GM21576 (cell line): ENCODE measurements around the gene LDHA.

Experiments
- ATAC-seq: cut with Tn5 transposase; IDR thresholded peaks from one replicate; pipeline ENCODE4 v1.9.1; 2021; ENCODE audit warnings: mild to moderate bottlenecking, moderate library complexity; ENCODE audit not compliant: unreplicated experiment

The LDHA gene

DNA sequence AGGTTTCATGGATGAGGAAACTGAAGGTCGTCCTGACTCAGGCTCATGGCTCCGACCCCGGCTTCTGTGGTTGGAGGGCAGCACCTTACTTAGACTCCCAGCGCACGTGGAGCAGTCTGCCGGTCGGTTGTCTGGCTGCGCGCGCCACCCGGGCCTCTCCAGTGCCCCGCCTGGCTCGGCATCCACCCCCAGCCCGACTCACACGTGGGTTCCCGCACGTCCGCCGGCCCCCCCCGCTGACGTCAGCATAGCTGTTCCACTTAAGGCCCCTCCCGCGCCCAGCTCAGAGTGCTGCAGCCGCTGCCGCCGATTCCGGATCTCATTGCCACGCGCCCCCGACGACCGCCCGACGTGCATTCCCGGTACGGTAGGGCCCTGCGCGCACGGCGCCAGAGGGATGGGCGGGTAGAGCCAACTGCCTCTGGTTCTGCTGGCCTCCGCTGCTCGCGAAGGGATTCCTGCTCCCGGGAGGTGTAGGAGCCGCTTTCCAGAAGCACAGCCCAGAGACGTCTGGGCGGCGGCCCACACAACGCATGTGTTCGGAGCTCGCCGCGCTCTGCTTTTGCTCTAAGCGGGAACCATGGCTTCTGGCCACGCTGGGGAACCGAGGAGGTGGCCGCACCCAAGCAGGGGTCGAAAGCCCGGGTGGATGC is at the start of gene LDHA:
LDHA (plus strand) TSS at position 289 of the 653 bp plus-strand sequence. CDS start 2,280 bp downstream, outside the sequence.
- peak; percentile 69 for ATAC-seq

DNA sequence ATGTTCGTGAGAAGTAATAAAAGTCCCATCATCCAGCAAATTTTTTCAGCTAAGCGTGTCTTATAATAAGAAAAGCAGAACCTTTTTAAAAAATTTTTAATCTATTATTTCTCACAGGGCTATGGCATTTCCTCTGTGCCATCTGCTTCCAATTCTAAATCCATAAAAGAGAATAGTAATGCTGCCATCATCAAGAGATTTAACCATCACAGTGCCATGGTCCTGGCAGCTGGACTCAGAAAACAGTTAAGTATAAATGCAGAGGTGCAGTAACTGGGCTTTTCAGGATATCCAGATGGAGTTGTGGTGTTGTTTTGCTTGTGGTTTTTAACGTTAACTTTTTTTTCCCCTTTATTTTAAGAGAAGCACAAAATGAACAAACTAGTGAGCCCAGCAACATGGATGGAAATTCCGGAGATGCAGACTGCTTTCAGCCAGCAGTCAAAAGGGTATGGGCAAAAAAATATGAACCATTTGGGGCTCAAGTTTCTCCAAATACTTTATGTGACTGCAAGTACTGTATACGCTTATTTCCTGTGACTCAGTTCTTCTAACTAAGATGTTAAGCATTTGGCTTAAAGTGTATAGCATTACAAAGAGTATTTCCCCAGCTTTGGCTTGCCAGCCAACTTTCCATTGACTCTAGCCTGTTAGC is 46.8 kb upstream of the LDHA start:
- no peak for ATAC-seq

GRCh38 chr11:18352581-18352980 is 41.8 kb upstream of the LDHA start:
- ATAC-seq = no peak

DNA sequence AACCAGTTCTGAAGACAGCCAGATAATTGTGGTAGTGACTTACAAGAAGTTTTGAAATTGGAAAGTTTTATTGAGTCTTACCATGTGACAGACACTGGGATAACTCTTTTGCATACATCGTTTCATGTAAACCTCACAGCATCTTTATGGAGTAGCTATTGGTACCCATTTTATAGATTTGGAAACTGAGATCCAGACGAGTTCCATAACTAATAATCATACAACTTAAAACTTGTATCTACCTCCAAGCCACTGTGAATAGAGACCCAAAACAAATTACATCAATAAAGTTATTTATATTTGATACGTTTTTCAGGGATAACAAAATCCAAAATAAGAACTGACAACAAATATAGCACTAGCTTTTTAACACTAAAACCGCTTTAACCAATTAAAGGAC is 35.7 kb upstream of the LDHA start:
- no peak for ATAC-seq

DNA sequence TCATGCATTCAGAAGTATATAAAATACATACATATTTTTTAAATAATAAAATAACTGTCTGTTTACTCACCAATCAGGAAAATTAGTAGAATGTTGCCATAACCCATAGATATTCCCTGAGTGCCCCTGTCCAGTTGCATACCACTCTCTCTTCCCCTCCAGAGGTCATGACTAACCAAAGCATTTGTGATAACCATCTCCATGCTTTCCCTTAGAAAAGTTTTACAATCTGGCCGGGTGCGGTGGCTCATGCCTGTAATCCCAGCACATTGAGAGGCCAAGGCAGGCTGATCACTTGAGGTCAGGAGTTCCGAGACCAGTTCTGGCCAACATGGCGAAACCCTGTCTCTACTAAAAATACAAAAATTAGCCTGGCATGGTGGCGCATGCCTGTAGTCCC is 33.2 kb upstream of the LDHA start:
- no peak for ATAC-seq

- ATAC-seq = no peak
These were observed 29.8 kb upstream of the LDHA start for GRCh38 chr11:18364495-18365073.

- no peak for ATAC-seq
These were observed 28.6 kb upstream of the LDHA start for GRCh38 chr11:18365741-18366140.

- no peak for ATAC-seq
These were observed 28.1 kb upstream of the LDHA start for GRCh38 chr11:18366286-18366685.

GRCh38 chr11:18367431-18367830 is 26.9 kb upstream of the LDHA start:
- no peak for ATAC-seq

DNA sequence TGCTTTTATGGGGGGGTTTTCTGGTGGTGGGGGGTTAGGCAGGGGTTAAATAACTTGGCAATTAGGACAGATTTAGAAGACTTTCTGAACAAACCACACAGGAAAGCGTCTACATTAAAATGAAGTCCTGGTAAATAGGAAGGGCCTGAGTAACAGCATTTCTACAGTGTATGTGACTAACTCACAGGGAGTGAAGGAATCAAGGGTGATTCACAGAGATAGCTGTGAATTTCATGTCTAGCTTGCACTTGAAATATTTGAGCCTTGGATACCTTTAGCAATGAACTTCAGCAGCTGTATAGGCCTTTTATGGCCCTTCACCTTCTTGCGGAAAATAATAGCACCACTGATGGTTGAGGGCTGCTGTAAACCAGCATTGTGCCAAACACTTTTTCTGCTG is 26.1 kb upstream of the LDHA start:
- no peak for ATAC-seq

DNA sequence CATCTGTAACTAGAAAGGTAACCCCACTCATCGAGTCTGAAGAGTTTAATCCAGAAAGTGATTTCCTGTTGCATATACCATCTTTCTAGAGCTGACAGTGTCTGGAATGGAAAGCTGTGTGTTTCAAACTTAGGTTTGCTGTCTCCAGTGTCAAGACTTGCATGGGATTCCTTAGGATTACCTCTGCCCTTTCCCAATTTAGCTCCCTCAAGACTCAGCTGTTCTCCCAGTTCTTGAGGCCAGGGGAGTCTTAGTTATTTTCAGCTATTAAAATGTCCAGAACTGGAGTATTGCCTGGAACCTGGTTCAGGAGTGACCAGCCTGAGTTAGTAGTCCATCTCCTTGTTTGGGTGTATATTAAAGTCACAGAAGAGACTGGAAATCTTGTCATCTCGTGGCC is 25.0 kb upstream of the LDHA start:
- no peak for ATAC-seq

- ATAC-seq = no peak
These were observed 23.1 kb upstream of the LDHA start for GRCh38 chr11:18371279-18371678.

DNA sequence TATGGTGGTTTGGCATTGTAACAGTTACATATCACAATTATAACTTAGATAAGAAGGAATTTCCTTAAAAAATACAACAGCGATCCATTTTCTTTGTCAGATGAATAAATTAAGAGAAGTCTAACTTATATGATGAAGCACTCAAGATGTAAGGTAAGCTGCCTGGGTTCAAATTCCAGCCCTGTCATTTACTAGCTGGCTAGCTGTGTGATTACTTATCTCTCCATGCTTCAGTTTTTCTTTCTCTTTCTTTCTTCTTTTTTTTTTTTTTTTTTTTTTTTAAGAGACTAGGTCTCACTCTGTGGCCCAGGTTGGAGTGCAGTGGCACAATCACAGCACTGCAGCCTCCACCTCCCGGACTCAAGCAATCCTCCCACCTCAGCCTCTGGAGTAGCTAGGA is 22.2 kb upstream of the LDHA start:
- ATAC-seq = no peak

- no peak for ATAC-seq
These were observed 19.4 kb upstream of the LDHA start for GRCh38 chr11:18374956-18375355.

- ATAC-seq = no peak
These were observed 18.4 kb upstream of the LDHA start for GRCh38 chr11:18375941-18376340.

GRCh38 chr11:18379201-18379600 is 15.2 kb upstream of the LDHA start:
- no peak for ATAC-seq

DNA sequence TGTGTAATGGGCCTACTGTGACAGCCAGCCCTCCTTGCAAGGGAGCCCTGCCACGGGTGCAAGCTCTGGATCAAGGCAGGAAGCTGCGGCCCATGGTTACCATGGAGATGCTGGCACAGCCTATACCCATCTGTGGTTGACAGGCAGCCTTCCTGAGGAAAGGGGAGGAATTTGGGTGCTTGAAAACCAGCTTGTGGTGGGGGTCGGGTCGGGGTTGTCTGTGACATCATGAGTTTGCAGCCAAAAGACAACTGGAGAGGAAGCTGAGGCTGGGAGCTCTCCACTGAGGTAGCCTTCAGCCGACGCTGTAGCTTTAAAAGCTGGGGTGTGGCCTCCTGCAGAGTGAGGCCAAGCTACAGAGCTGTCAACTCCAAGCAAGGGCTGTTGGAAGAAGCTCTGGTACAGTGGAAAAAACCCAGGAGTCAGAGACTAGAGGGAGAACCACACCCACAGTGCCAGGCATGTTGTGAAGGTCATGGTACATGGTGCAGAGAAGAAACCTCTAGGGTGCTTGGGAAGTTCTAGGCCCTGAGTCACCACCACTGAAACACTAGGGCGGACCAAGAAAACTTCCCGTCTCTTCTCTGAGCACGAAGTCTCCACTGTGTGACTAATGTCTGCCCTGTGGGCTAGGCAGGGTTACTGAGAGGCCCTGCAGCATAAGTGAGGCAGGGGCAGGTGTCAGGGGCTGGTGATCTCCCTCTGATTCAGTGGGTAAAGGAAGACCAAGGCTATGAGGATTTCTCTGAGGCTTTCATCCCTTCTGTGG is 10.8 kb upstream of the LDHA start:
- ATAC-seq = peak; percentile 78

DNA sequence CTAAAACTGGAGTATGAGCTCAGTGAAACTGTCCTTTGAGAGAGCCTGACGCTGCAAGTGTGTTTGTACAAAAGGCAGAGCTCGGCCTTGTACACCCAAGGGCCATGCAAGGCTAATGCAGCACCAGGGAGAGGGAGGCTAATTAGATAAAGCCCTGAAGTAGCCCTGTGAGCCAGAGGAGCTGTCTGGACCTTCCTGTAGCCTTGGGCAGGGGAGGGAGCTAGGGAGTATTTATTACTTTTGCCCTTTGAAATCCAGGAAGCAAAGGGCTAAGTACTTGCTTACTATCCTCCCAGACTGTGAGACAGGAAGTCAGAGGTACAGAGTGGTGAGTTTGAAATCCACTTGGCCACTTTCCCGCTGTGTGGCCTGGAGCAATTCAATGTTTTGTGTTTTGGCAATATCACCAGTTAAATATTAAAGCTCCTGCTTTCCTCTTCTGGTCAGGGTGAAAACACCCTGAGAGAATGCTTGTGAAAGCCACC is 10.2 kb upstream of the LDHA start:
- peak; percentile 67 for ATAC-seq

GRCh38 chr11:18390088-18390487 is 4.3 kb upstream of the LDHA start:
- ATAC-seq = no peak

DNA sequence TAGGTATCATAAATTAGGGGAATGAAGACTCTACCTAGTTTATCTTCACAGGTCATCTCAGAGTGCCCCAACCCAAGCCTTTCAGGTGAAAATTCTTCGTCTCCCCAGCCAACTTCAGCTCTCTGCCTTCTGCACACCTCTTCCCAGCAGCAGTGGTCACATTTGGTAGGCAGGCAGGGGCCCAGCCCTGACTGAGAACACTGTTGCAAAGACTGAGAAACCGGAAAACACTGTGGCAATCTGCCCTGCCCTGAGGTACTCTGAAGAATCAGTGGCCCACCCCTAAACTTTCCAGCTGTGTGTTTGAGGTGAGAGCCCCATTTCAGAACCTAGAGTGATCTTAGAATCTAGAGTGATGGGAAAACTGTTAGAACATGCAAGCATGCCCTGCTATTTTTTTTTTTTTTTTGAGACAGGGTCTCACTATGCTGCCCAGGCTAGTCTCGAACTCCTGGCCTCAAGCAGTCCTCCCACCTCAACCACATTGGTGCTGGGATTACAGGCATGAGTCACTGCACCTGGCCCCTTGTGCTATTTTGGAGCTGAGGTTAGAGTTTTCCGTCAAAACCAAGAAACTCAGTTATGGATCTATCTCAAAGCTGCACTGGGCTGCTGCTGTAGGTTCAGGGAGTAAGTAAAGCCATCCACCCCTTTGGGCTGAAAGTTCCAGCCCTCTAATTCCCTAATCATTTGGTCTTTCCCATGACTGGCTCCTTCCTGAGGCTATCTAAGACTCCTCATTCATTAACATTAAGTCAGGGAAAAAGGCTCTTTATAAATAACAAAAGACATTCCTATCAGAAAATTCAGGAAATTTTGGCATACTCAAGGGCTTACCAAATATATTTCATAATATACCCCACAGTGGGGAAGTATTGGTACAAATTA is 1.7 kb upstream of the LDHA start:
- no peak for ATAC-seq
